GM21381 (cell line): ENCODE measurements around the gene PHF21A.
"Not testable (repeated sequence)": the region's sequence is repeated elsewhere in the genome, so short reads cannot be mapped to it uniquely, and the experiment has no call there.

Experiments
- ATAC-seq: cut with Tn5 transposase; IDR thresholded peaks from one replicate; pipeline ENCODE4 v1.9.1; 2021; ENCODE audit warnings: mild to moderate bottlenecking, moderate library complexity; ENCODE audit not compliant: unreplicated experiment

PHF21A gene

DNA sequence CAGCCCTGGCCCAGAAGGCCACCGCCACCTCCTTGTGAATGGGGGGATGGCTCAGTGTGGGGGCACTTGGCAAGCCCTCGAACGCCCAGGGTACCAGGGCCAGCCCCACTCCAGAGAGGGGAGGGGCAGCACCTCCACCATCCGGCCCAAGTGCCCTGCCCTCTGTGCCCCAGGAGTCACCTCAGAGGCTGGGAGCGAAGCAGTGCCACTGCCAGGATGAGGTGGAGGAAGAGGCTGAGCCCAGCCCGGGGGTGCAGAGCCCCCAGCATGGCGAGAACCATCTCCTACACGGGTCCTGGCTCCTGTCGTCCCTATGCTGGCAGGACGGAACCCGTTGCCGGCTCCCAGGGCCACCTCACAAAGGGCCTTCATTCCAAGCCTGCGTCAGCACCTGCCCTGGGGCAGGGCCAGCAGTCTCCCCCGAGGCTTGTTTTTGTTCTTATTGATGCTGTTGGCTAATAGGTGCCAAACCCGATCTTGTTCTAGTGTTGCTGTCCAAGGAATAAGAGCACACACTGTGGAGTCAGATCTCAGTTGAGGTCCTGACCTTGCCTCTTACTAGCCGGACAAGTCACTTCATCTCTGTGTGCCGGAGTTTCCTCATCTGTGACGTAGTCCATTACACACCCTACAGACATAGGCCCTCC, 214.2 kb downstream of the PHF21A start, which contains the start of gene FREY1:
FREY1 (minus strand) TSS at position 307 of the 647 bp plus-strand sequence; CDS start at position 281, 26 bp downstream.
- no peak for ATAC-seq

DNA sequence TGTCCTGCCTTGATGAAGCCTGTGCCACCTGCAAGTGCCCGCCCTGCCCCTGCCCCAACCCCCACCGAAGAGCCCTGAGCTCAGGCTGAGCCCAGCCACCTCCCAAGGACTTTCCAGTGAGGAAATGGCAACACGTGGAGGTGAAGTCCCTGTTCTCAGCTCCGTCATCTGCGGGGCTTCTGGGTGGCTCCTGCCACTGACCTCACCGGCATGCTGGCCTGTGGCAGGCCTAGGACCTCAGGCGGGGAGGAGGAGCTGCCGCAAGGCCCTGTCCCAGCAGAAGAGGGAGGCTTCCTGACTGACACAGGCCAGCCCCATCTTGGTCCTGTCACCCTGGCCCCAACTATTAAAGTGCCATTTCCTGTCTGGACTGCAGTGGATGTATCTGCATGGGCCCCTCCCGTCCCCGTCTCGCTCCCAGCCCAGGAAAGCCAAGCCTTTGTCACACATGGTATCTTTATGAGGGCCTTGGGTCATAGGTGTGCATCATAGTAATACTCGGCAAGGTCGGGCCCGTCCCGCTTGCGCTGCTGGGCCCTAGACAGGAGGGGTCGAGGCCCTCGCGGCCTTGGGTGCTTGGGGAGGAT, 215.1 kb downstream of the PHF21A start:
- no peak for ATAC-seq

DNA sequence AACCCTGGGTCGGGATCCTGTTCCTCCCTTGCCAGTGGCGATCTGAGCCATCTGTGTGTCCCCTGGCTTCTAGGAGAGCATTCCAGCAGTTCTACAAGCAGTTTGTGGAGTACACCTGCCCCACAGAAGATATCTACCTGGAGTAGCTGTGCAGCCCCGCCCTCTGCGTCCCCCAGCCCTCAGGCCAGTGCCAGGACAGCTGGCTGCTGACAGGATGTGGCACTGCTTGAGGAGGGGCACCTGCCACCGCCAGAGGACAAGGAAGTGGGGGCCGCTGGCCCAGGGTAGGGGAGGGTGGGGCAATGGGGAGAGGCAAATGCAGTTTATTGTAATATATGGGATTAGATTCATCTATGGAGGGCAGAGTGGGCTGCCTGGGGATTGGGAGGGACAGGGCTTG, 215.7 kb downstream of the PHF21A start:
- not testable (repeated sequence) for ATAC-seq

DNA sequence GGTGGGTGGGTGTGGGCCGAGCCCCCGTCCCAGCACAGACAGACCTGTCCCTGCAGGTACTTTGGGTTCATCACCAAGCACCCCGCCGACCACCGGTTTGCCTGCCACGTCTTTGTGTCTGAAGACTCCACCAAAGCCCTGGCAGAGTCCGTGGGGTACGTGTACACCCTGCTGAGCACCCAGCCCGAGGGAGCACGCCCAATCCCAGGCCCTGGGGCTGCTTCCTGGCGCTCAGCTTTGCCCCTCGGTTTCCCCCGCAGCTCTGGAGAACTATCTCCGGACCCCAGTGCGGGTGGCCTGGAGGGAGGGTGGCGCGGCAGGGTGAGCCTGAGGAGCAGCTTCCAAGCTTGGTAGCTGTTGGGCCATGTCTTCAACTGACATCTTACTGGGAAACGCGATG, 216.2 kb downstream of the PHF21A start:
- no peak for ATAC-seq

DNA sequence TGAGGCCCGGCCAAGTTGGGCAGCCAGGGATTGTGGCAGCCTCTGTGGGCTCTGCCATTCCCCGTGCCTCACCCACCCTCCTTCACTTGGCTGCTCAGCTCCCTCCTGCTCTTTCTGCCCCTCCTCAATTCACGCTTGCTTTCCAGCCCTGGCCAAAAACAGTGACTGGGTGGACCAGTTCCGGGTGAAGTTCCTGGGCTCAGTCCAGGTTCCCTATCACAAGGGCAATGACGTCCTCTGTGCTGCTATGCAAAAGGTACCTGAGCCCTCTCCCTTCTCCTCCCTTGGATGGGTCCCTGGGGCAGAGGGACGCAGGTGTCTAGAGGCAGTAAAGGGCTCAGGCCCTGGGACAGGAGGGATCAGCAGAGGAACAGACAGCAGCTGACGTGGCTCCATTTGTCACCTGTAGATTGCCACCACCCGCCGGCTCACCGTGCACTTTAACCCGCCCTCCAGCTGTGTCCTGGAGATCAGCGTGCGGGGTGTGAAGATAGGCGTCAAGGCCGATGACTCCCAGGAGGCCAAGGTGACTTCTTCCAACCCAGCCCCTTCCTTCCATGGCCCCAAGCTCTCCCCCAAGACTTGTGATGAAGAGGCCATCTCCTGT, 216.8 kb downstream of the PHF21A start:
- no peak for ATAC-seq

DNA sequence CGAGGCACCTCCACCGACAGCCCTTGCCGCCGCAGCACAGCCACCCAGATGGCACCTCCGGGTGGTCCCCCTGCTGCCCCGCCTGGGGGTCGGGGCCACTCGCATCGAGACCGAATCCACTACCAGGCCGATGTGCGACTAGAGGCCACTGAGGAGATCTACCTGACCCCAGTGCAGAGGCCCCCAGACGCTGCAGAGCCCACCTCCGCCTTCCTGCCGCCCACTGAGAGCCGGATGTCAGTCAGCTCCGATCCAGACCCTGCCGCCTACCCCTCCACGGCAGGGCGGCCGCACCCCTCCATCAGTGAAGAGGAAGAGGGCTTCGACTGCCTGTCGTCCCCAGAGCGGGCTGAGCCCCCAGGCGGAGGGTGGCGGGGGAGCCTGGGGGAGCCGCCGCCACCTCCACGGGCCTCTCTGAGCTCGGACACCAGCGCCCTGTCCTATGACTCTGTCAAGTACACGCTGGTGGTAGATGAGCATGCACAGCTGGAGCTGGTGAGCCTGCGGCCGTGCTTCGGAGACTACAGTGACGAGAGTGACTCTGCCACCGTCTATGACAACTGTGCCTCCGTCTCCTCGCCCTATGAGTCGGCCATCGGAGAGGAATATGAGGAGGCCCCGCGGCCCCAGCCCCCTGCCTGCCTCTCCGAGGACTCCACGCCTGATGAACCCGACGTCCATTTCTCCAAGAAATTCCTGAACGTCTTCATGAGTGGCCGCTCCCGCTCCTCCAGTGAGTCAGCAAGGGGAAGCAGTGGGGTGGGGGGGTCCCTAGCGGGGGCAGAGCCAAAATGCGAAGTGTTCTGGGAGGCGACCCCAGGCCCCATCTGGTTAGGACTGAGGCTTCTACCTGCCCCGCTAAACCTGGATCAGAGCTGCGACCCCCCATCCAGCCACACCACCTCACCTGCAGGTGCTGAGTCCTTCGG, 218.5 kb downstream of the PHF21A start:
- ATAC-seq, result no peak

DNA sequence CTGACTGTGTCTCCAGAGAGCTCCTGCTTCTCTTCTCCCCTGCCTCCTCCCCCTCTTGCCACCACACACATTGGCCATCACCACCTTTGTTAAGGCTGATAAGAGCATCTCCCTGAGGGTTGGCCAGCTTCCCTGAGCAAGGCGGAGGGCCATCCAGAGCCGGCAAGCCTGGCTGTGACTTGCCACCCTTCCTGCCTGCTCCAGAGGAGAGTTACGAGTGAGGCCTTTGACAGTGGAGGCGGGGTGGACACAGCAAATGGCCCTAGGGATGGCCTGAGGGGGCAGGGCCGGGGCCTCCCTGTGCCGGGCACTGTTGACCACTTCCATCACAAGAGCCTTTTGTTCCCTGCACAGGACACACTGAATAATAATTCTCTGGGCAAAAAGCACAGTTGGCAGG, 219.6 kb downstream of the PHF21A start:
- no peak for ATAC-seq

DNA sequence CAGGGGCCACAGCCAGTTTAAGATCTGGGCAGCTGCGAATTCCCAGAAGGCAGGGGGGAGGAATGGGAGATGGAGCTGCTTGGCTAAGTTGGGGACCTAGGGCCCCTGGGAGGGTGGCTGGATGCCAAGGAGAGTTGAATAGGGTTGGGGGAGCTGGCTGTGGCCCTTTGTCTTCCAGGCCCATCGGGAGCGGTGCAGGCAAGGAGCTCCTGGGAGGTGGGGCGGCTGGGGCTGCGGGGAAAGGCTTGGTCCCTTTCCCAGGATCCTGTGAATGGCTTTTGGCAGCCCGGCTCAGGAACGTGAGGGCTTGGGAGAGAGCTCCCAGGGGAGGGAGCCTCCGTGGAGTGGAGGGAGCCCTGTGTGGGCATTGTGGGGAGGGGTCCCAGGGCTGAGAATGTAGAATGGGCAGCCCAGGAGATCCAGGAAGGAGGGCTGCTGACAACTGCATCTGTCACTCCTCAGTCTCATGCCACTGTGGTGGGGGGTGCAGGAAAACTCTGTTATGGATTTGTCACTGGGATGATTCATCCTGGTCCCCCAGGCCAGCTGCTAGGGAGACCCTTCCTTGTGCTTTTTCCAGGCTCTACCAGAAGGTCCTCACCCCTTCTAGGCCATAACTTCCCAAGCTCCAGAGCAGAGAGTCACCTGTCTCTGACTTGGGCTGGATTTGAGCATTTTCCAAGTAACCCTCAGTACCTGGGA, 220.2 kb downstream of the PHF21A start:
- ATAC-seq, result no peak

DNA sequence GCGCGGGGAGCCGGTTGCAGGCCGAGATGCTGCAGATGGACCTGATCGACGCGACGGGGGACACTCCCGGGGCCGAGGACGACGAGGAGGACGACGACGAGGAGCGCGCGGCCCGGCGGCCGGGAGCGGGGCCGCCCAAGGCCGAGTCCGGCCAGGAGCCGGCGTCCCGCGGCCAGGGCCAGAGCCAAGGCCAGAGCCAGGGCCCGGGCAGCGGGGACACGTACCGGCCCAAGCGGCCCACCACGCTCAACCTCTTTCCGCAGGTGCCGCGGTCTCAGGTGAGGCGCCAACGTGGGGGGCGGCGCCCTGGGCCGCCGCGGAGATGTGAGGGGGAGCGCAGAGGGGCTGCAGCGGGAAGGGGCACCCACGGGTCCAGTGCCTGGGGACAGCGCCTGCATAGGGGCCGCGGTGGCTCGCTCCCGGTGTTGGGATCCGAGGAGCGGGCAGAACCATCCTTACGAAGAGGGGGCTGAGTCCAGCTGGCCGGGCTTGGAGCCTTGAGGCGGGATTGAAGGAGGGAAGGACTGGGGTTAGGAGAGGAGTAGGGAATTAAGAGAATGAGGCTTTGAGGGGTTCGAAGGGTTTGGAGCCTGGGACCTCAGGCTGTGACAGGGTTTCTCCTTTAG, 221.0 kb downstream of the PHF21A start:
- peak; percentile 25 for ATAC-seq

DNA sequence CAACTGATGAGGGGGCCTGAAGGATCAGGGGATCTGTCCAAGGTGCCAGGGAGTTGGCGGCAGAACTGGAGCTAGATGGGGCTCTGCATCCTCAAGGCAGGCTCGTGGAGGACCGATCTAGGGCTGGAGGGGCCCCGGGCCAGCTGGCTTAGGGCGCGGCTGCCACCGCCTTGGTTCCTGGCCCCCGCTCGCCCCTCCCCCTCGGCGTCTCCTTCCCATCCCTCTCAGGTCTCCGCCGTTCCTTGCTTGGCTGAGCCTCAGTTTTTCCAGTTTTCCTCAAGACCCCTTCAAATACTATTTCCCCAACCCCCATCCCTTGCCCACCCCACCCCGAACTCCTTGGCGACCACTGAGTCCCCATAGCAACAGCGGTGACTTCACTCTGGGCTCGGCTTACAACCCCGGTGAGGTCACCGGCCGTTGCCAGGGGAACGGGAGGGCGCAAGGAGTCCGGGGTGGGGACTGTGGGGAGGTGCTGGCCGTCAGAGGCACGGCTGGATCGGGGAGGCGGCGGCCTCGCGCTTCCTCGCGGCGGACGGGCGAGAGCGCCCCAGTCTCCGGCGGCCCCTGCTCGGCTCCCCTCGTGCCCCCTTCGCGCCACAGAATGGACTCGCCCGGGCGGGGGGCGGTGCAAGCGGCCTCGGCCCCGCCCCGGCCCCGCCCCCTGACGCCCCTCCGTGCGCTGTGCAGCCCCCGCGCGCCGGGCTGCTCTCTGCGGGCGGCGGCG, 221.6 kb downstream of the PHF21A start:
- peak; percentile 60 for ATAC-seq

DNA sequence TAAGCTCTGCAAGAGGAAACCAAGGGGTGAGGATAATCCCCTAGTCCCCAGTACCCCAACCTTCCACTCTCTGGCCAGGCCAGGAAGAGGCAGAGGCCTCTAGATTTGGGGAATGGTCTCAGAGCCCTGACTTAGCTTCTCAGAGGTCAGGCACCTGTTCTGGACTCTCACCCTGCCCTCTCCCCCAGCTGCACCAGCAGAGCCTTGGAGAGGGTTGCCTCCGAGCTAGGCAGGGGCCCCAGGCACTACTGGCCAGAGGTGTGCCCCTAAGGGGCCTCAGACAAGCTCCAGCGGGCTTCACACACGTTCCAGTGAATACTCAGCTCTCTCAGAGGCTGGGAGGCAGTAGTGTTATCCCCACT, 222.2 kb downstream of the PHF21A start:
- ATAC-seq, result no peak

DNA sequence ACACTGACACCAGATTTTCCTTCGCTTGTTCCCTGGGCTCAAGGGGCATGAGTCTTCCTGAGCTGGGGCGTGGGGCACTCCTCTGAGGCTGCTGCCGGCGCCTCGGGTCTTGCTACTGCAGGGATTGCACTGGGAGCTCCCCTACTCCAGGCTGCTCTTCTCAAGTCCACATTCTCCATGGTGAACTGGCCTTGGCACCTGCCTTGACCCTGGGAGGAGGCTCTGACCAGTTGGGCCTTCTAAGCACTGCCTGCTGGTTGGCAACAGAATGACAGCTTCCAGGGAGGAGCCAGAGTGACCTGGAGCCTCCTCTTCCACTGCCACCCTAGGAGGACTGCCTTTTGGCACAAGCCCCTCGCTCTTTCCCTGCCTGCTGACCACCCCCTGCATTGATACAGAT, 223.7 kb downstream of the PHF21A start:
- ATAC-seq, result no peak

DNA sequence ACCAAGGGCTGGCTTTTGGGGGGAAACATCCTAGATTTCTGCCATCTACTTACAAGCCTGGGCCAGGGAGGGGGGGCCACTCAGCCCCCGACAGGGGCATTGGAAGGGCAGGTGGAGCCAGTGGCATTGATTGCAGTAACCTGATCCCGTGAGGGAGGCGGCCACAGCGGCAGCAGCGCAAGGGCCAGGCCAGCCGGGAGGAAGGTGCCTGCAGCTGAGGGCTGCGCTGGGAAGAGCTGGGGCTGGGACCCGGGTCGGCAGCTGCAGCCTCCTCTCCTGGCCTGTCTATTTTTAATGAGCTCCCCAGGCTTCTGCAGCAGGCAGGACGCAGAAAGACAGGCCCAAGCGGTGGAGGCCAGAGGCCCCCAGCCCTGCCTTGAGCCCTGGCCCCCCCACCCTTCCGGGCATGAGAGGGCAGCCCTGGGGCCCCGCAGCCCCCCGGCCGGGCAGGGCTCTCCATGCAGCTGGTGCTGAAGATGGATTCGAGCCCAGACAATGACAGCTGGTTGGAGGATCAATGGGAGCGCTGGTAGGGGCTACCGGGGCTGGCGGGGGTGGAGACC, 224.8 kb downstream of the PHF21A start:
- no peak for ATAC-seq

DNA sequence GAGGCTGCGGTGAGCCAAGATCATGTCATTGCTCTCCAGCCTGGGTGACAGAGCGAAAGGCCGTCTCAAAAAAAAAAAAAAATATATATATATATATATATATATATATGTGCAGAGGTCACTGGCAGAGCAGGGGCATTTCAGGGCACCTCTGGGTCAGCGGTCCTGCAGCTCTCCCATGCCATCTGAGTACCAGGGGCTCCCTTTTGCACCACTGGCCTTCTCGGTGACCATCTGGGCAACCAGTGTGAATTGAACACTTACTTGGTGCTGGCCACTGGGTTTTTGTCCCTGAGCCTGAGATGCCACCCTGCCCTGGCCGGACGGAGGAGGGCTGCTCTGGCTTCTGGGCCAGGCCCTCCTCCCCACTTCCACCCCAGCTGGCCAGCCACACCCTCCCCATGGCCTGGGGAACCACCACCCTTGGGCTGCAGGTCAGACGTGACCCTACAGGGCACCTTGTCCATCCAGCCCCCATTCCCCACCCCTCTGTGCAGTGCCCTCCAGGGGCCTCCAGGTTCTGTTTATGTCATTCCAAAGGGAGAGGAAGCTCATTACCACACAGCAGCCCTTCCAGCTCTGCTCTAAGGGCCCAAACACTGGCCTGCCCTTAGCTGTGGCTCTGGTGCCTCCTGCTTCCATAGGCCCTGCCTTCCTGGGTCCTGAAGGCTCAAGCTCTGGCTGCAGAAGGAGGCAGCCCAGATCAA, 225.5 kb downstream of the PHF21A start:
- ATAC-seq, result no peak

DNA sequence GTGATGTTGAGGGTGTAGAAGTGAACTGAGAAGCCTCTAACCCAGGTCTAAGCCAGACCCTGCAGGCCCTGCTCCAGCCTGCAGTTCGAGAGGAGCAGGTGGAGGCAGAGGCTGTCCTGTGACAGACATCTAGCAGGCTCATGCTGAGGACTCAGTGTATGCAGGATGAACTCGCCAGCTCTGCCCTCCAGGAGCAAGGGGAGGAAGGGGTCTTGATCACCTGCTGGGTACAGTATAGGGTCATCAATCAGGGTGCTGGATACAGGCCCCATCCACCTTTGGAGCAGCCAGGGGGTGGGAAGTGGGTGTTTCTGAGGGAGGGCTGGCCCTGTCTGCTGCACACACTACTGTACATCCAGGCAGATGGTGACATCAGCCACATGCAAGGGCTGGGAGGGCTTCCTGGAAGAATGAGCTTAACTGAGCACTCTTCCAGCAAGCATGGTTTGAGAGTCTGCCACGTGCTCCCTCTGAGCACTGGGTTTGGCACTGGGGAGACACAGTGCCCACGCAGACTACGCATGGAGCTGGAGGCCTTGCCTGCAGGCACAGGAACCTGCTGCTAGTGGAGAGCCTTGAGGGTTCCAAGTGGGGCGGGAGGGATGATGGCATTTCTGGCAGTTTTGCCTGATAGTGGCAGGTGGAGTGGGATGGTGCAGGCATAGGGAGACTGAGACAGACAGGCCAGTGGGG, 226.6 kb downstream of the PHF21A start:
- no peak for ATAC-seq

DNA sequence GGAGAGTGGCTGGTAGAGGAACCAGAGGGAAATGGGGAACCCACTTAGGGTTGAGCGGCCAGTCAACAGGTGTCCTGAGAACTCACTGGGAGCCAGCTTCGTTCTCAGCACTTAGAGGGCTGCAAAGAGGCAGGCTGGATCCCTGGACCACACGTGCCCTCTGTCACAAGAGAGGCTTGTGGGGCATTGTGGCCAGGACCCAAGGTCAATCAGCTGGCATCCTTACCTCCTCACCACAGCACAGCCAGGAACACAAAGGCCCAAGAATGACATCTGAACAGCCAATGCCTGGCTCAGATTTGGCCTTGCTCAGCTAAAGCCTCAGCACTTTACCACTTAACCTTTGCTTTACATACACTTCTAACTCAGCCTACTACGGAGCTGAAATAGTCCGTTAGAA, 228.4 kb downstream of the PHF21A start:
- no peak for ATAC-seq

DNA sequence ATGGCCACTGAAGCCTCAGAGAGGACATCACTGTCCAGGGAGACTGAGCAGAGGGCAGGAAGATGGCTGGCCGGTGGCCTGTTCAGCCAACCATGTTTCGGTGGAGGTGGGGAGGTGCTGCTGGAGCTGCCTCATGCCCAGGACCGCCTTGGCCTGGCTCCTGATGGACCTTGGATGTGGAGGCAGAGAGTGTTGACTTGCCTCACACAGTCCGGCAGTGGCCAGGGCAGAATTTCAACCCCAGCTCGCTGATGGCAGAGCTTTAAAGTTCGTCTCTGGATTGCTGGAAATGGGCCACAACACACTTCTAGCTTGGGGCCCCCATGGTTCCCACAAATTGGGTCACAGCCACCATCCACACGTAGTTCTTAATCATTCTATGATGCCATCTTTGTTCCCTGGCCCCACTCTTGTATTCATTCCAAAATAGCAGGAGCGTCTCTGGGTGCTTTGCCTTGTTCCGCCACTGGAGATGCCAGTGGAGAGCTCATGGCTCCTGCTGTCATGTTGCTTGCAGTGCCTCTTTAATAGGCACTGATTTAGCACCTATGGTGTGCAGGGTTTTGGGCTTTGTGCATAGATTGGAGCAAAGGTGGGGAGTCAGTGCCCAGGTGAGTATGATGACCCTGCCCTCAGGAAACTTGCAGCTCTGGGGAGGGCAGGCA, 230.2 kb downstream of the PHF21A start:
- ATAC-seq, result no peak

DNA sequence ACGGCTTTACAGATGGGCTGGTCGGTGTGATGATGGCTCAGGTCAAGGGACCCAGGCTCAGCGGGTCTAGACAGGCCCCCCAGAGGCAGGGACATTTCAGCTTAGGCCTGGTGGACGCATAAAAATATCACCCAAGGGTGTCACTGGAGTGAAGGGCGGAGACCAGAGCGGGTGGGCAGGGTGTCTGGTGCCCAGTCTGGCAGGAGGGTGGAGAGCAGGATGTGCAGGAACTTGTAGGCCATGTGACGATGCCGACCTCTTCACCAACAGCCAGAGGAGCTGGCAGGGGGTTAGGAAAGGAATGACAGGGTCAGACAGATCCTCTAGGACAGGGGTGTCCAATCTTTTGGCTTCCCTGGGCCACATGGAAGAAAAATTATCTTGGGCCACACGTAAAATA, 231.3 kb downstream of the PHF21A start:
- ATAC-seq, result no peak
